Measurements from ENCODE around the gene GAGE12J.
"Not testable (repeated sequence)": the region's sequence is repeated elsewhere in the genome, so short reads cannot be mapped to it uniquely, and the experiment has no call there.

GAGE12J gene

DNA sequence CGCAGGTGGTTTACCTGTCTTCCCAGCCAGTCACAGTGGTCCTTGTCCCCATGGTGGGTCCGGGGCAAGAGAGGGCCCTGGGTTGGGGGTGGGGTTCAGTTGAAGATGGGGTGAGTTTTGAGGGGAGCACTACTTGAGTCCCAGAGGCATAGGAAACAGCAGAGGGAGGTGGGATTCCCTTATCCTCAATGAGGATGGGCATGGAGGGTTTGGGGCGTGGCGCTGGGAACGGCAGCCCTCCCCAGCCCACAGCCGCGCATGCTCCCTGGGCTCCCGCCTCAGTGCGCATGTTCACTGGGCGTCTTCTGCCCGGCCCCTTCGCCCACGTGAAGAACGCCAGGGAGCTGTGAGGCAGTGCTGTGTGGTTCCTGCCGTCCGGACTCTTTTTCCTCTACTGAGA, at the start of gene GAGE12J:
Gene GAGE12J, plus strand, starts transcription at position 301 of the 400 bp plus-strand sequence. CDS start 1,157 bp downstream, outside the sequence.
- not testable (repeated sequence) for DNase-seq

DNA sequence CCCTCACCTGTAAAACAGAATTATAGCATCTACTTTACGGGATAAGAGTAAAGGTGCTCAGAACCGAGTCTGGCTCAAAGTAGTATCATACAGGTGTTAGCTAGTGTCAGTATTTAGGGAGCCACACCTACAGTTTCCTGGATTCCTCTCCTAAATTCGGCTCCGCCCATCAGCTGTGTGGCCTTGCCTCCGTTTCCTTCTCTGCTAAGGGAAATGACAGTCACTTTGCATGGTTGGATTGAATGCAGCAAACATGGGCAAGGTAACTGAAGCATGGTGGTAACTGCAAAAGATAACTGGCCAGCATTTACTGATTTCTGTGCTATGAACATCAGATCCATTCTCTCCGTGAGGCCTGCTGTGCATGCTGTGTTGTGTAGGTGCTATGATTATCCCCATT, 49.4 kb upstream of the GAGE12J start:
- DNase-seq, result no peak

- DNase-seq, result no peak
These were observed 48.6 kb upstream of the GAGE12J start for GRCh38 chrX:49273181-49273727.

GRCh38 chrX:49276207-49276606, 45.6 kb upstream of the GAGE12J start:
- DNase-seq, result no peak

- no peak for DNase-seq
These were observed 44.9 kb upstream of the GAGE12J start for GRCh38 chrX:49276671-49277534.

GRCh38 chrX:49277535-49277830, 44.4 kb upstream of the GAGE12J start:
- DNase-seq, result no peak

DNA sequence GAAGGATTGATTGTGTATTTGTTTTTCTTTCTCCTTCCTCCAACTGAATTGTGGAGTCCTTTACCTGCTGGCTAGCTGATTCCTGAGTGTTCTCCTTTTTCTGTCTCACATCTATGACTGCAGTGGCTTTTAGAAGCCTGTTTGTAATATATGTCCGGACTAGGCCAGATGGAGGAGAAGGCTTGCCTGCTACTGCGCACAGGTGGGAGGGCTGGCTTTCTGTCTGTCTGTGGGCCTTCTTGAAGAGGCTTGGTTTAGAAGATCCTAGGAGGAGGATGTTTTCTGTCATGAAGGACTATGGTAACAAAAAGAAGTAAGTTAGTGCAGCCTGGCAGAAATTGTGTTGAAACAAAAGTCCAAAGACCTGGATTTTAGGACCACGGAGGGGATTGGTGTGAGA, 43.8 kb upstream of the GAGE12J start:
- no peak for DNase-seq

DNA sequence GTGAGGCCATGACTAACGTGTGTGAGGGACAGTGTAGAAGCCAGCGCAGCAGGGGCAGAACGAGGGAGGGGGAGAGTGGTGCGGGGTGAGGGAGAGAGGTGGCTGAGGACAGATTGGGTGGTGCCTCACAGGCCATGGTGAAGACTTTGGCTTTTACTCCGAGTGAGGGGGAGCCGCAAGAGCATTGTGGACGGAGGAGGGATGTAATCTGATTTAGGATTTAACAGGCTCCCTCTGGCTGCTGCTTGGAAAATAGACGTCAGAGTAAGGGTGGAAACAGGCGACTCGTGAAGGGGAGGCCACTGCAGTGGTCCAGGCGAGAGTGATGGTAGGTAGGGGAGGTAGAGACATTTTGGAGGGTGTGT, 39.2 kb upstream of the GAGE12J start:
- no peak for DNase-seq

DNA sequence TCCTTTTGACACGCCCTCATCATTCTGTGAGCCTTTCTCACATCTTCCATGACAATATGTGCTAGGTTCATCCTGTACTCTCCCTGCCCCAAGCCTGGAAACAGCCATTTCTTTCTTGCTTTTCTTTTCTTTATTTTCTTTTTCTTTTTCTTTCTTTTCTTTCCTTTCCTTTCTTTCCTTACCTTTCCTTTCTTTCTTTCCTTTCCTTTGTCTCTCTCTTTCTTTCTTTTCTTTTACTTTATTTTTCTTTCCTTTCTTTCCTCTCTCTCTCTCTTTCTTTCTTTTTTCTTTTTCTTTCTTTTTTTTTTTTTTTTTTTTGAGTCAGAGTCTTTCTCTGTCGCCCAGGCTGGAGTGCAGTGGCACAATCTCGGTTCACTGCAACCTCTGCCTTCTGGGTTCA, 37.6 kb upstream of the GAGE12J start:
- no peak for DNase-seq

GRCh38 chrX:49286136-49286535, 35.7 kb upstream of the GAGE12J start:
- no peak for DNase-seq

DNA sequence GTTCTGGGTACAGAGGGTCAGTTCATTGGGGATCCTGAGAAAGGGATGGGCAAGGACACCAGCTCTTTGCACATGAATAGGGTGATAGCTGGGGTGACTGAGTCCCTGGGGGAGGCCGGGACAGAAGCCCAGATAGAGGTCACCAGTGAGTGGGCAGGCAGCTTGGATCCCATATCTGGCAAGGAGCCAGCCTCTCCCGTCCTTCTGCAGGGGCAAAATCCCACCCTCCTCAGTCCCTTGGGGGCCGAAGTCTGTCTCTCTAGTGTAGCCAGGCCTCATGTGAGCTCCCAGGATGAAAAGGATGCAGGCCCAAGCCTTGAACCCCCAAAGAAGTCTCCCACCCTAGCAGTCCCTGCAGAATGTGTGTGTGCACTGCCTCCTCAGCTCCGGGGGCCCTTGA, 35.3 kb upstream of the GAGE12J start:
- no peak for DNase-seq

DNA sequence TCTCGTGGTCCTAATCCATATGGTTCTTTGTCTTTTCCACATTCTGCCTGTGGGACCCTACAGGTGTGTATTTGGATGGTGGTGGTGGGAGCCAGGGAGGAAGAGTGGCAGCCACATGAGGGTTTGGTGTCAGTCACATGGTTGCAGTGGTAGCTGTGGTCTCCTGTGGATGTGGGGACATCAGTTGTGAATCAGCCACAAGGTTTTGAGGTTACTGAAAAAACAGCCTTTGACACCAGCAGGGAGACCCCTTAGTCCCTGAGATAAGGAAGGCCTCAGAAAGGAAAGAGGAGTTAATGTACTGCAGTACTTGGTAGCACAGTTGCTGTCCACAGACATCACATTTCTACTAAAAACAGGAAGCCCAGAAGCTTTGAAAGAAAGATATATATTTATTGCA, 34.2 kb upstream of the GAGE12J start:
- no peak for DNase-seq

DNA sequence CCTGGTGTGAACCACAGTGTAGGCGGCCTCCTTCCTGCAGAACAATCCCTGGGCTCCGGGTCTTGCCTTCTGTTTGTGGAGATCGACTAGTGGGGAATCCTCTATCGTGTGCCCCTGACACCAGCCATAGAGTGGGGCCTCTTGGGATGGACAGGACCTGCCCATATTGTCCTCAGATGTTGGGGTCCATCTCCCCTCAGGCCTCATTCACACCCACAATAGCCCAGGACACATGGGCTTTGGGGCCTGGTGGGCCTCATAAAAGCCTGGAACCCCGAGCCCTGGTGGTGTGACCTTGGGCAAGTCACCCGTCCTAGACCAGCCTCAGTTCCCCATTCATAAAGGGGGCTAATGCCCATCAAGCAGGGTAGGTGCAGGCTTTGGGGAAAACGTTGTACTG, 31.6 kb upstream of the GAGE12J start:
- no peak for DNase-seq

DNA sequence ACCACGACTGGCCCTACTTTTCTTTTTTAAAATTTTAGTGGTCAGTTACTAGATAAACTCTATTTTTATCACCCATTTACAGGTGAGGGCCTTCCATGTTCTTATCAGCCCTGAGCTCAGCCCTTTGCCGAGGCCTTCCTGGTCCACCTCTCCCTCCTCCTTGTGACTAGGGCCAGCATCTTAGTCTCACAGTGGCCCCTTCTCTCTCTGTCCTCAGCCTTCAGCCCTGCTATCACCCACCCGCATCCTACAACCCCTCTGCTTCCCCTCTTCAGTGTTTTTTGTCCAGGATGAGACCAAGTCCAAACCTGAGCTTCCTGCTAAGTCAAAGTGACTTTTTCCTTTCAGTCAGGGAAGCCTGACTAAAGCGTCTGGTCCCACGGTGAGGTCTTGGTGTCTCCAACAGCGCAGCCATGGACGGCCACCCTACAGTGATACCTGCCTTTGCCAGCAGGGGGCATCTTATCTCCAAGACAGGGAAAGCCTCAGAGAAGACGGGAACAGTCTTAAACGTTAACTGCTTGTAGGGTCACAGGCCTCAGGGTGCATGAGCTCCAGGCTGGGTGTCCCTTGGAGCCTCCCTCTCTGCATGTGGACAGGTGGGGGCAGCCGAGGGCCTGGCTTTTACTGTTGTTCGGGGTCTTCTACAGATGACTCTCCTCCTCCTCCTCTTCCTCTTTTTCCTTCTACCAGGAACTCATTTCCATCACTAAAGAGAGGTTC, 30.1 kb upstream of the GAGE12J start:
- no peak for DNase-seq

DNA sequence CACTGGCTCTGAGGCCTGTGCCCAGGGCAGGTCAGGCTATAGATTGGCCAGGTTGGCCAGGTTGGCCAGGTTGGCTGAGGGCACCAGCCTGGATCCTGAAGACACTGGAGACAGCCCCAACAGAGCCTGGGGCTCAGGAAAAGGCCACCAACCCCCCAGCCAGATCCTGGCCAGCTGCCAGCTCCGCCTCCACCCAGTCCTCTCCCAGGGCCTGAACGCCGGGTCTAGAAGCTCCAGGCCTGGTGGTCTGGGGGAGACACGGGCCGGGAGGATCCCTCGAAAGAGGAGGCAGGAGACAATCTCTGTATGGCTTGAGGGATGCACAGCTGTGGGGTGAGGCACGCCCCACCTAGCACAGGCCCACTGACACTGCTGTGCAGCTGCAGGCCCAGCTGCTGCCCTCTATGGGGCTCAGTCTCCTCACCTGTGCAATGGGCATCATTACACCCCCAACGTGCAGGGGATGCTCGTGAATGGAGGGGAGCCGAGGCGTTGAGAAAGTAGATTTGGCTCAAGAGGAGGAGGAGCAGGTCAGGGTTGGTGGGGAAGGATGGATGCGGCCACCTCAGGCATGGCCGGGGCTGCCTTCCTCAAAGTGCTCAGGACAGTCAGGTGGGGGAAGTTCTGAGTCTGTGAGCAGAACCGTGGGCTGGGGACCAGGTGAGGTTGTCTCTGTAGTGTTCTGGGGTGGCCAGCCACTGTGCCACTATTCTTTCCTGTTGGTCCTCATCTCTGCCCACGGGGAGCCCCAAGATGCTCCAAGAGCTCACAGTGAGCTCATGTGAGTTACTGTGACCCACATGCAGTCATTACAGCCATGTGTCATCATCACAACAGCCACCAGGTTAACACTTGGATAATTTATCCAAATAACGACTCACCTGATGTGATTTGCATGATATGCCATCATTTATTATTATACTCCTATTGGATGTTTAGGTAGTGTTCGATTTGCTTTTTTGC, 29.2 kb upstream of the GAGE12J start:
- DNase-seq, result no peak

DNA sequence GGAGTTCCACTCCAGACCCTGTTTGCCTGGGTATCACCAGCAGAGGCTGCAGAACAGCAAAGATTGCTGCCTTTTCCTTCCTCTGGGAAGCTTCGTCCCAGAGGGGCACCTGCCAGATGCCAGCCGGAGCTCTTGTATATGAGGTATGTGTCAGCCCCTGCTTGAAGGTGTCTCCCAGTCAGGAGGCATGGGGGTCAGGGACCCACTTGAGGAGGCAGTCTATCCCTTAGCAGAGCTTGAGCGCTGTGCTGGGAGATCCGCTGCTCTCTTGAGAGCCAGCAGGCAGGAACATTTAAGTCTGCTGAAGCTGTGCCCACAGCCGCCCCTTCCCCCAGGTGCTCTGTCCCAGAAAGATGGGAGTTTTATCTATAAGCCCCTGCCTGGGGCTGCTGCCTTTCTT, 22.5 kb upstream of the GAGE12J start:
- not testable (repeated sequence) for DNase-seq

- no peak for DNase-seq
These were observed 21.1 kb upstream of the GAGE12J start for GRCh38 chrX:49300703-49301102.

DNA sequence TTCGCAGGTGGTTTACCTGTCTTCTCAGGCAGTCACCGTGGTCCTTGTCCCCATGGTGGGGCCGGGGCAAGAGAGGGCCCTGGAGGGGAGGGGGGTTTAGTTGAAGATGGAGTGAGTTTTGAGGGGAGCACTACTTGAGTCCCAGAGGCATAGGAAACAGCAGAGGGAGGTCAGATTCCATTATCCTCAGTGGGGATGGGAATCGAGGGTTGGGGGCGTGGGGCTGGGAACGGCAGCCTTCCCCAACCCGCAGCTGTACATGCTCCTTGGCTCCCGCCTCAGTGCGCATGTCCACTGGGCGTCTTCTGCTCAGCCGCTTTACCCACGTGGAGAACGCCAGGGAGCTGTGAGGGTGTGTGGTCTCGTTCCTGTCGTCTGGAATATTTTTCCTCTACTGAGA, 18.5 kb upstream of the GAGE12J start, which contains the start of gene GAGE10:
Gene GAGE10, plus strand, starts transcription at position 301 of the 400 bp plus-strand sequence. CDS start 1,214 bp downstream, outside the sequence.
- no peak for DNase-seq

GRCh38 chrX:49307775-49308174, 14.1 kb upstream of the GAGE12J start:
- not testable (repeated sequence) for DNase-seq

DNA sequence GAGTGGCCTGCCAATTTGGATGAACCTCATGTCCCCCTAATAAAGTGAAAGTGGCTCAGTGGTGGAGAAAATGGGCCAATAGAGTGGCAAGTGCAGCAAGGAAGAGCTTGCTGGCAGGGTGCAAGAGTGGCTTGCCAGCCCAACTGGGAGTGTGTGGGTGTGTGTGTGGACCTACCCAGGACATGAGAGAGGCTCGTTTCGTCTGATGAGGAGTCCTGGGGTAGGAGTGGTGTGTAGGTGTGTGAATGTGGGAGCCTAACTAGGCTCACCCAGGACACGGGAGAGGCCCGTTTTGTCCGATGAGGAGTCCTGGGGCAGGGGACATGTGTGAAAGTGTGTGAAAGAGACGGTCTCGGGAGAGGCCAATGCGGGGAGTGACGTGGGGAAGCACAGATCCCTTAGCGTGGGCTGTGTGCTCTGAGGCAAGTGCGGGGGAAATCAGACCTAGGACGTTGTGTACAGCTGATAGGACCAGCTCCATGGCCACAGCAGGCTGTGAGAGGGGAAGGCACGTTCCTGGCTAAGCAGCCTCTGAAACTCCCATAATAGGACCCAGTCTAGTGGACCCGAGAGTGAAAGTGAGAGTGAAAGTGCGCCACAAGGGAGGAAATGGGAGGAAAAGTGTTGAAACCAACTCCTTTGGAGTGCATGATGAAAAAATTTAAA, 13.1 kb upstream of the GAGE12J start:
- DNase-seq, result no peak

DNA sequence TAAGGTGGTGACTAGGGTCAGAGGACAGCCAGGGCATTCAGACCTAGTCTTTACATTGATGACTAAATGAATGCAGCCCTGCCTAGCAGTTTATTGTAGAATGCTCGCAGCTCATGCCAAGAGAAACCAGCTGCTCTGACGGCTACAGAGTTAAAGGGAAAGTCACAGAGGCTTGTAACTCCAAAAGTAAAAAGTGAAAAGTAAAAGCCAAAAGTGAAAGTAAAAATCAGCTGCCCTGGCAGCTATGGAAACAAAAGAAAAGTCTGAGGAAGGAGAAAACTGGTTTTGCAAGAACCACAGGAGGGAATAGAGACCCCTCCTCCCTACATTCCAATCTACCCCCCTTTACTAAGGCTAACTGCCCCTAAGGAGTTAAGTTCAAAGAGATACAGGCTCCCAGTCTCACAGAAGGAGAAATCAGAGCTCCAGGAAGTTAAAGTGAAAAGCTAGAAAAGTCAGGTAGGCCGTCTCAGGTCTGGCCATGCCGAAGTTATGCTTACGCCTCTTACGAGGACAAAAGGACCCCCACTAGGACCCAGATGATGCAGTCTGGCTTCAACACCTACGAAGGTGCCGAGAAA, 12.3 kb upstream of the GAGE12J start:
- DNase-seq, result no peak

- DNase-seq, result no peak
These were observed 11.5 kb upstream of the GAGE12J start for GRCh38 chrX:49310371-49310770.

All from DMS153 (cell line).